ENCODE measurements around the gene NTM.

The NTM gene

DNA sequence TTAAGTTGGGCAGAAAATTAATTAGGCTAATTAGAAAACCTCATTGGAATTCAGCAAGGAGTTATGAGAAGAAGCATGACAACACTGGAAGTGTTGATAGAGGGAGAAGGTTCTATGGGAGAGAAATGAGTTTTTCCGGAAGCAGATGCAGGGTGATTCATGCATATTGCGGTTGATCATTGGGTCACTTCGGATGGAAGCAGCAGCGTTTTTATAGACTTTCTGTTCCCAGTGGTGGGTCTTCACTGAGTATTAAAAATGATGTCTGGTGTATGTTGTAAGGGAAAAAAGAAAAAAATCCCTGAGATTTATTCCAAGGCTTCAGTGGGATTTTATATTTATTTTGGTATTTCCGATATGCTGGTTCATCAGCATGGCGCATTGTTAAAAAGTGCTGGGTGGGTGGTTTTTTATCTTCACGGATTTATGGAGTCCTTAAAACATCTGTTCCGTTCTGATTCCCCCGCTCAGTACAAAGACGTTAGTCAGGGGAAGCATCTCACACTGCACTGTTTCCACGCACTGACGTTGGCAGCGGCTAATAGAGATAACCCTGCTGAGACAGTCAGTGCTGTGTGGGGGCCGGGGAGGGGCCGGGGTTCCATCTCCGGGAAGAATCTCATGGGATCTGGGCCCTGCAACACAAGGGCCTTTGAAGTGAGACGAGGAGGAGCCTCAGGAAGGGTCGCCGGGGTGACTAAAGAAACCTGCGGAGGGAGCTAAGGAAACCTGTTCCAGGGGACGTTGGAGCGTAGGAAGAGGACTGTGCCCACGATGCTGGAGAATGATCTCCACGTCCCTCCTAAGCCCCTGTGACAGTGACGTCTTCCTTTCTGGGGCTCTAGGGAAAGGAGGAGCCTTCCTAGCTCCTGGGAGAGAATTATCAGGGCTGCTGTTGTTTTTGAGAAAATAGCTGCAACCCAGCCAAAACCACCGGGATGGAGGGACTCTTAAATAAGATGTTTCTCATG is 390.0 kb downstream of the NTM start:
- DNase-seq (ENCODE audit: low read depth in 2 of 2, low spot score in 1 of 2) = no peak

DNA sequence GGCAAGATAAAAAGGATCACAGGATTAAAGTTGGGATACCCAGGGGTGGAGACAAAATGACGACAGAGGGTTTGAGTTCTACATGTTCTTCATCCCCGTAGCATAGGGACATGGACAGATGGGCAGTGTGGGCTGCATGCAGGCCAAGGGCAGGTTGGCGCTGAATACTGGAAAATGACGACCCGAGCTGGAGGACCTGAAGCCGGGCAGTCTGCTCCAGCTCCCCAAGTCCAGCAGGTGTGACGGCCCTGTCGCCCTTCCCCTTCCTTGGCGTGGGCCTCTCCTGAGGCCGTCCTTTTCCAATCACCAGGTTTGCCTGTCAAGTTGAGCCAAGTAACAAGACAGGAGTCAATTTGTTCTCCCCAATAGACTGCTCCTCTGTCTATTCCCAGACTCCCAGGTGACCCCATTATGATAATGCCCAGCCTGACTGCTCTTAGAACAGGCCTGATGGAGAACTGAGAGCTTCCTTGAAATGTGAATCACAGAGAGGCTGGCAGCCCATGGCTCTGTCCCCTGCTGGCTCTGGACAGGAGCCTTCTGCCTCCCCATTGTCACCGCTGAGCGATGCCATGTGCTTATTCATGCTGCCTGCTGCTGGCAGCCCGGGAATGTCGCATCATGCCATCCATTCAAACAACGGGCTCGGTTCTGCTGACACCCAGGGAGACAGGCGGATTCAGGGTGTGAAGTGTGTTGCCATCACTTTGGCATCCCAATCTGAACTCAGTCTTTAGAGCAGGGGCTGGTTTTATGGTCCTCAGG is 392.1 kb downstream of the NTM start:
- no peak for DNase-seq (ENCODE audit: low read depth in 2 of 2, low spot score in 1 of 2)

DNA sequence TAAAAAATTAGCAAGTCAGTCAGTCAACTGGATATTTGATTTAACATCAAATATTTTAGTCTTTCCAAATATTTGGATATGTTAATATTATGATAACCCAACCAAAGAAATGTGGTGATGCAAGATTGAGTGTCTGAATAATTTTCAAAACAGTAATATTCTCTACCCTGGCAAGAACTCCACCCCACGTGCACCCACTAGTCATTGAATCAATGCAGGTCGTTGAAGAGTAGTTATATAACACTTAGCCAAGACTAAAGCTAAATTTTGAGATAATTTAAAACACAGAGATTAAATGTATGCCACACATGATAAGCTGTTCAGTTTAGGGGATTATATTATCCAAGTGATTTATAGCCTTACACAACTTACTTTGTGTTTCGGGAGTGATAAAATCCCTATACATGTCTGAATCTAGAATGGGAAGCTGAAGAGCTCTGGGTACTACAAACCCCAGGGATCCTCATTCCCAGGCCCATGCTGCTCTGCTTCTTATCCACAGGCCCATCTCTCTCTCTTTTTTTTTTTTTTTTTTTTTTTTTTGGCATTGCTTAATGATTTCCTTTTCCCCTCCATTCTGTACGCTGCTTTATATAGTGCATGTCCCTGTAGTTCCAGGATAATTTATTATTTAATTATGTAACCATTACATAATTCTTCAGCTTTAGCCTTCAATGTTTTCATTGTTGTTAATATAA is 392.9 kb downstream of the NTM start:
- DNase-seq (ENCODE audit: low read depth in 2 of 2, low spot score in 1 of 2) = no peak

DNA sequence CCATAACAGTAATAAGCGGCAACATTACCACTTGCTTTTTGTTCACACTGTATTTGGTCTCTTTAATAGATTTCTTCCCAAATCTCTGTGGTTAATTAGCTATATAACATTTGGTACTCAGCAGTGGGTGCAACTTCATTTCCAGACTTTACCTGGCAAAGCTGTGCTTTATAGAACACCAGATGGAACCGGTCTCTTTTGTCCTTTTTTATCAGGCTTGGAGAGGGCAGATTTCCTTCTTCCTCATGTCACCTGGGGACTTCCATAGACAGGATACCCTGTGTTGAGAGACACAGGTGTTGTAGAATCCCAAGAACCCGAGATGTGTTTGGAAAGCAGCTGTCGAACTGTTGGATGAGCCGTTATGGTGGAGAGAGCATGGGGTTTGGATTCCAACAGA is 393.7 kb downstream of the NTM start:
- no peak for DNase-seq (ENCODE audit: low read depth in 2 of 2, low spot score in 1 of 2)

DNA sequence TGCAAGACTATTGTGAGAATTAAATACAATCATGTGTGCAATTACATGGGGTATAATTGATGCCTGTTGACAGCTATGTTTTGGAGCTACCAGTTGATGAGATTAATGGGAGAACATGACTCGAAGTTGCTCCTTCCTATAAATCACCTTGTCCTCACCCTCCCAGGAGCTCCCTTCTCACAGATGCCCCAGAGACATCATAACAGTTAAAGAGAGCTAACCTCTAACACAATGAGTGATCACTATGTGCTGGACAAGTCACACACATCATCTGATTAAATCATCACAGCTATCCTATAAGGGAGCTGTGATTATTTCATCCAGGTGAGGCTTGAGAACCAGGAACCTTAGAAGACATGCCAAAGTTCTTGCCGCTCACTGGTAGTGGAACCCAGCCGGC is 394.2 kb downstream of the NTM start:
- no peak for DNase-seq (ENCODE audit: low read depth in 2 of 2, low spot score in 1 of 2)

DNA sequence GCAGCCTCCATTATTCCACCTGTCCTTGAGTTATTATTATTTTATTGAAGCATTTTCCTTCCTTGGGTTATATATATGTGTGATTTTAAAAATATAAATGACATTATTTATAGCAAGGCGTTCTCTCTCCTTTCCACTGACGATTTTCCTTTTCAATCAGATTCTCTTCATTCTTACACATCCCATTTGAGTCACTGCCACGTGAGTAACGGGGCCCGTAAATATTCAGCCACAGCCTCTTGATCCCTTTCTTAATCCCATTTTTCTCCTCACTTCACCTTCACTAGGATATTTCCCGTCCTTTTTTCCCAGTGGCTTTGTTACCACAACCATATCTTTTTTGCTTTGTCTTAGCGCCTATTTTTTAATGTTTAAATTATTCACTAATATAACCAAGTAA is 396.2 kb downstream of the NTM start:
- no peak for DNase-seq (ENCODE audit: low read depth in 2 of 2, low spot score in 1 of 2)

DNA sequence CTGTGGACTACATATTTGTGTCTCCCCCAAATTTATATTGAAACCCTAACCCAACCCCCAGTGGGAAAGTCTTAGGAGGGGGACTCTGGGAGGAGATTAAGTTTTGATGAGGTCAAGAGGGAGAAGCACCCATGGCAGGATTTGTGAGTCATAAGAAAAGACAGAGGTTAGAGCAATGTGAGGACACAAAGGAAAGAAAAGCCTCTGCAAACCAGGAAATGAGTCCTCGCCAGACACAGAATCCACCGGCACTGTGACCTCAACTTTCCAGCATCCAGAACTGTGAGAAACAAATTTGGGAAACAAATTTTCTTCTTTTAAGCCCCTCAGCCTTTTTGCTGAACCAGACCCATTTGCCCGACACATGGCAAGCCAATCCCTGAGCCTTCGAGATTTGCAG is 397.0 kb downstream of the NTM start:
- no peak for DNase-seq (ENCODE audit: low read depth in 2 of 2, low spot score in 1 of 2)

DNA sequence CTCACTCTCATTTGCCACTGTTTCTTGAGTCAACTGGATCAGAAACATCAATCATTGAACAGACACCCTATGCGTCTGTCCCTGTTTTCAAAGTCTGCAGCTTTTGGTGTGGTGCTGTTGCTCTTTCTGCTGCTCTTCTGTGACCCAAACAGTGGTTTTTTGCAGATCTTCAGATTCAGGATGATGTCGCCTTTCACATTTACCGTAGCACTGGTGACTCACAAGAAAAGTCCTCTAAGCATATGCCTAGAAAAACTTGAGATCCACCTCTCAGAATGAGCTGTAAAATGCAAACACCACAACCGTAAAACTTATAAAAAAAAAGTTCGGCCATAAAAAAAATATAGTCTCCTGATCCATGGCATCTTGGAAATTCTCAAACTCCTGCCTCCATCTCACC is 400.4 kb downstream of the NTM start:
- DNase-seq (ENCODE audit: low read depth in 2 of 2, low spot score in 1 of 2) = no peak

DNA sequence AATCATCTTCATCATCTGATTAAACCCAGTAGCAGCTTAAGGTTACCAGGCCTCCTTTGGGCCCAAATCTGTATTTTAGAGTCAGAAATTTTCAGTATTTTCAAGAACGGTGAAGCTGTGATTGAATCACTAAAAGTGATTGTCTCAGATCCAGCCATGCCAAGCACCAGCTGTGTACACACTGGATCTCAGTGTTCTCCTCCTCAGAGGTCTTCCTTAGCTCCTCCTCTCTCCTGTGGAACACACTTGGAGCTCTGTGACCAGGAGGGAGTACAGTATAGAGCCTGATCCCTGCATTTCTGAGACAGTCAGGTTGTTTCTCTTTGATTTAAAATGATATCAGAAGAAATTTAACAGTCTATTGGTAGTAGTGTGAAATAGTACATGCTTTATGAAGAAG is 401.1 kb downstream of the NTM start:
- no peak for DNase-seq (ENCODE audit: low read depth in 2 of 2, low spot score in 1 of 2)

DNA sequence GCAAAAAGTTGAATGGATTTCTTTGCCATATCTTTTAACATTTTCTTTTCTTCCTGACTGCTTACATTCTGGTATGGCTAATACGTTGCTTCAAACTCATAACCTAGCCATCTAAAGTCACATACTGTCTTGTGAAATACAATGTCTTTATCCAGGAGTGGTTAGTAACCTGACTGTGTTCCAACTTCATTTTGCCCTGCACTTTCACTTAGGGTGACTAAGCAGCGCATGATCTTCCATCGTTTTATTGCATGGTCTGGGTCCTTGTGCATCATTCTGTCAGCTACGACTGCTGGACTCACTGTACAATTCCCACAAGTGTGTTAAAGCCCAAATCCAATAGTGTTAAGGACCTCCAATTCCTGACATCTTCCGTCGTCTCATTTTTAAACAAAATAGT is 403.2 kb downstream of the NTM start:
- DNase-seq (ENCODE audit: low read depth in 2 of 2, low spot score in 1 of 2) = no peak

DNA sequence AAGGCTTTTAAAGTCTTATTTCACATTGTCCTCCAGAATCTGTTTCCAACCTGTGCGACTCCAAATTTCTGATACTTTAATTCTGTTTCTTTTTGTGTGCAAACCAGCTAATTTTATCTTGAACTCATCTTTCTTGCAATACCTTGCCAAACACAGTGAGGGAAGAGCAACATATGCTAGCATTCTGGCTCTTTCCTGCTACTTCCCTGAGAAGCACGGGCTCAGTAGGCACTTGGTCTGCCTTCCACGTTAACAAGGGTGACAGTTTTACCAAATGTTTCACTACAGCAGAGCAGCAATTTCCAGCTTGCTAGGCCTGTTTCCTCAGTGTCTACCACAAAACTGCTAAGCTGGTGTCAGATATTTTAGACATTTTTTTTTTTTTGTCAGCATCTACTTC is 405.8 kb downstream of the NTM start:
- DNase-seq (ENCODE audit: low read depth in 2 of 2, low spot score in 1 of 2) = no peak

DNA sequence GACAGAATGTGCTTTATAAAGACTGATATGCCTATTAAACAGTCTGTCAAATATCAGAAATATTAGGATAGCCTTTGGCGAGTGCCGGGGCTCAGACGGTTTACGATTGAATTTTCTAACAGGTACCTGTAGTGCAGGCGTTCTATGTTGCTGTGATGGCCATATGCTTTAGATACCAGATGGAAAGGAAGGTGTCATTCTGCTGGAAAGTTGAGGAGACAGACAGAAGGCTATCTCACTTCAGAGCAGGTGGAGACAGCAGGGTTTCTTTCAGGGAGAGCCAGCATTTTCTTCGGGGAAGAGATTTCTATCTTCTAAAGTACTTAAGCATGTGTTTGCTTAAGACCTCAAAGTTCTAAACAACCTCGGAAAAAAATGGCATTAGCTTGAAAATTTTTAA is 415.4 kb downstream of the NTM start:
- DNase-seq (ENCODE audit: low read depth in 2 of 2, low spot score in 1 of 2) = no peak

DNA sequence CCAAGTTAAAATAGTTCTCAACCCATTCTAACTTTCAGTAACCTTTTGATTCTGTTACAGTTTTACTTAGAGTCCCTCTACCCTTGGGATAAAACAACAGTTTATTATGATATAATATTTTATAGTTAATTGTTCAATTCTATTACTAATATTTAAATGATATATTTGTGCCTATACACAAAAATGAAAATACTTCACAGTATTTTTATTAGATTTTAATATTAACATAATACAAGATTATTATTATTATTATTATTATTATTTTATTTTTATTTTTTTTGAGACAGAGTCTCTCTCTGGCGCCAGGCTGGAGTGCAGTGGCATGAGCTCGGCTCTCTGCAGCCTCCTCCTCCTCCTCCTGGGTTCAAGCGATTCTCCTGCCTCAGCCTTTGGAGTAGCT is 416.7 kb downstream of the NTM start:
- no peak for DNase-seq (ENCODE audit: low read depth in 2 of 2, low spot score in 1 of 2)

DNA sequence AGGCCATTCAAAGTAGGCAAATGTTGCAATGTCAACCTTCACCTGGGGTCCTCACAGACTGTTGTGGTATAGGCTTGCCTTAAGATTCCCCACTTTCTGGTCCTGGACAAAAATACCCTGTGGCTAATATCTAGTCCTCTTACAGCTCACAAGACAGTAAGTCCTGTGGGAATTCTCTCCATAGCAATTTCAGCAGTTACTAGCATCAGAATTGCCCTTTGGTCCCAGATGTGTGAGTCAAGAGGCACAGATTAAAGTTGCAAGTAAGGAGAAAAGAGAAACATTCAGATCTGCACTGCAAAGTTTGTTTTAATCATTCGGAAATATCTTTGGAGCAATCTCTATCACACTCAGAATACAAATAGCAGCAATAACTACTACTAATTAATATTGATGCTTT is 420.2 kb downstream of the NTM start:
- no peak for DNase-seq (ENCODE audit: low read depth in 2 of 2, low spot score in 1 of 2)

DNA sequence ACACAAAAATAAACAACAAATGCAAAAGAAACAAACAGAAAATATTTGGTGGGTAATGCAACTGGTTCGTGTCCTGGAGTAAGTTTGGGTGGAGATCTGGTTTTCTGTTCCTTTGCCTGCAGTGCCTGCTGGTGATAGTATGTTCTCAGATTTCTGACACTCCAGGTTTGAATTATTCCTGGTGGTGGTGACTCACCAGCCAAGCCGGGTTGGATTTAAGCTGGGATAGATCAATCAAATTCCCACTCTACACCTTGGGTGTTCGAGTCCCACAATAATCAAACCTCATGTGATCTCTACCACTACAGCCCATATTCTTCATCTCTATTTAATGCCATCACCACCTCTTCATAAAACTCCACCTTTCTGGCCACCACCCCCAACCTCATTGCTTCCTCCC is 421.8 kb downstream of the NTM start:
- DNase-seq (ENCODE audit: low read depth in 2 of 2, low spot score in 1 of 2) = no peak

DNA sequence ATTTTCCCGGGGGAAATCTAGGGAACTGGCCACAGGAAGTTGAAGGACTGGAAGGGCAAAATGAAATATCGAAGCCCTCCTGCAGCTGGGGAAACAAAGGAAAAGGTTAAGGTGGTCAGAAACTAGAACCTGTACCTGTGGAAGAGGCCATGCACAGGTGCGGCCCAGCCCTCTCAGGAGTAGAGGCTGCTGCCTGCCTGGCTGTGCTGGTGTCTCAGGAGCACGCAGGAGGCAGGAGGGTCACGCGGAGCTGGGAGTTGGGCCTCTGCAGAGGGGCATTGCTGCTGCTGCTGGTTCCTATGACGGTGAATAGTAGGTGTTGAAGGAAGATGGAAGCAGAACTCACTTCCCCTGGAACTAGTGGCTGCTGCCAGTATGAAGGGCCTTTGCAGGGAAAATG is 425.7 kb downstream of the NTM start:
- no peak for DNase-seq (ENCODE audit: low read depth in 2 of 2, low spot score in 1 of 2)

DNA sequence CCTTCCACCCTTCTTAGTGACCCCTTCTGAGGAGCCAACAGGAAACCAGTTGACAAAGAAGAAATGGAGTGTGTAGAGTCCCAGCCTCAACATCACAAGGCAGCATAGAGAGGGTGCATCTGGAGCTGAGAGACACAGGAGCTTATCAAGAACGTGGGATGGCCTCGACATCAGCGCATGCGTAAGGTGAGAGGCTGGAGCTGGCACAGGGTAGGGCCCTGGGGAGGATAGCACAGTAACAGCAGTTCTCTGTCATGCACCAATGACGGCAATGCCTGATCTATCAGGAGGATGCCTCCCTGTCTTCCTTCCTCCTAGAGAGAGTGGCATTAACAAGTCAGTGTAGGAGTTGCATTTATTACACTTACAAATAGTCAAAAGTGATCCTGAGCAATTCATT is 426.1 kb downstream of the NTM start:
- DNase-seq (ENCODE audit: low read depth in 2 of 2, low spot score in 1 of 2) = no peak

DNA sequence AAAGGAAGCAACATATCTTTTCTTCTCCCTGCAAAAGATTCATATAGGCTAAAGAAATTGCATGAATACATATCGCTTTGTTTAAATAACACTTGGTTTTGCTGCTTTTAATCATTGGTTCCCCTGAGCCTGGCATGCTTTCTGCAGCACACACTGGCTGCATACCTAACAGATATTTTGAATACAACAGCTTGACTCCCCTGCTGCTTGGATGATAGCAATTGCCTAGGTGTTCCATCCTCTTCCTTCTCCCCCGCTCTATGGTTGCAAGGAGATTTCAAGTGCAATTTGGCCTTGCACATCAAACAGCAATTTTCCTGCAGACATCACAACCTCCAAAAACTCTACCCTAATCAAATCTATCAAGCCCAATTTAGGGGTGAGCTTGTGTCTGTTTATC is 430.0 kb downstream of the NTM start:
- DNase-seq (ENCODE audit: low read depth in 2 of 2, low spot score in 1 of 2) = no peak

DNA sequence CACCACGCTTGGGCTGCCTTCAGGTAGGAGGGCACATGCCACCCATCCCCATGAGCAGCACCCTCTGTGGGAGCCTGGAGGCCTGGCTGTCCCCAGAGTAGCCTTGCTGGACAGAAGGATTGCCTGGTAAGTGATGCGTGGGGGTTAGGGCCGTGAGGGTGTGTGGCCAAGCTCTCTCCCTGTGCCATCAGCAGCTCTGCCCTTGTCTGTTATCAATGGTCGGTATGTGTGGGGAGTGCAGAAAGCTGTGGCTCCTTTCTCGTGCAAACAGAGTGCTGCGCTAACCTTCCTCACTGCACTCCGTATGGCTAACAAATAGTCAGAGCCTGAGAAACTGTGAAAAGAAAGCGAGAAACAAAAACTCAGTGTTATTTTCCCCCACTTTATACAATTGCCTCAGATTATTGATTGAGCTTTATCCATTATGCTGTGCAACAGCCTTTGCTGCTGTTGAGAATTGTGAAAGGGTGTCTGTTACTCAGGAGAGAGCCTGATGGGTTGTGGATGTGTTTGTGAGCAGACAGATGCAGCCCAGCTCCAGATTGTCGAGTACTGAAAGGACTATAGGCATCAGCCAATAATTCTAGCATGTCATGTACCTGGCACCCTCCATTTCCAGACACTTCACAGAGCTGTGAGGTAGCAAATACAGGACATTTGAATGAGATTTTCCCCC is 432.2 kb downstream of the NTM start:
- DNase-seq (ENCODE audit: low read depth in 2 of 2, low spot score in 1 of 2) = no peak

DNA sequence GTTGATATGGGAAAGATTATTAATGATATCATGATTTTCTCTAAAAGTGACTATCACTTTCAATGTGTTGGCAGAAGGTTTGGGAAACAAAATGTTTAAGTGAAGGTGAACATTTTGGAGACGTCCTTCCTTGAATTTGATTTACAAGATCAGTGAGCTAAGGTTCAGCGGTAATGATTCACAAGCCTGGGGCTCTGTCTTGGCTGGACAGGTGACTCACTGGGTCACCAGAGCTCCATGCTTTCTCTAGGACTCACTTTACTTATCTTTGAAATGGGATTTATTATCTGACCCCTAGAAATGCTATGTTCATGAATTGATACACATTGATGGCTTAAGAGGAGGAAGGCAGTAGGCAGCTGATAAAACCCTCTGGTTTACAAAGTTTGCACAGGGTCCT is 437.5 kb downstream of the NTM start:
- no peak for DNase-seq (ENCODE audit: low read depth in 2 of 2, low spot score in 1 of 2)

DNA sequence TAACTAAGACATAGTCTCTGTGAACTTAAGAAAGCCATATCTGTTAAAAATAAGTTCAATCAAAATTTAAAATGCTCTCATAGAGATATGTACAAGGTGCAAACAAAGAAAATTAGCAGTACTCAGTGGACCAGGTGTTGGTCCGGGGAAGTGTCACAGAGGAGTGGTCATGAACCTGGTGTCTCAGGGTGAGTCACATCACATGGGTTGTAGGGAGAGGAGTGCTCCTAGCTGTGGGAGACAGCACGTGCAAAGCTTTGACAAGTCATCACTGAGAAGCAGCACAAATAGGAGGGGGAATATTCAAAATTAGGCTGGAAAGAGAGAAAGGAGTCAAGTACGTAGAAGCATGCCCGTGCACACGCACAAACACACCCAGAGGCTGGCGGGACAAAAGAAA is 438.1 kb downstream of the NTM start:
- DNase-seq (ENCODE audit: low read depth in 2 of 2, low spot score in 1 of 2) = no peak
